HG03045 (cell line): ENCODE data around the gene AQP3.
A peak's percentile ranks its signal among the peaks of the same experiment; 100 is the strongest.
"Not testable (repeated sequence)": the region's sequence is repeated elsewhere in the genome, so short reads cannot be mapped to it uniquely, and the experiment has no call there.

Source experiments
- ATAC-seq: cut with Tn5 transposase; IDR thresholded peaks from one replicate; pipeline ENCODE4 v1.9.1; 2021; ENCODE audit warnings: mild to moderate bottlenecking, moderate library complexity; ENCODE audit not compliant: unreplicated experiment

Gene AQP3

DNA sequence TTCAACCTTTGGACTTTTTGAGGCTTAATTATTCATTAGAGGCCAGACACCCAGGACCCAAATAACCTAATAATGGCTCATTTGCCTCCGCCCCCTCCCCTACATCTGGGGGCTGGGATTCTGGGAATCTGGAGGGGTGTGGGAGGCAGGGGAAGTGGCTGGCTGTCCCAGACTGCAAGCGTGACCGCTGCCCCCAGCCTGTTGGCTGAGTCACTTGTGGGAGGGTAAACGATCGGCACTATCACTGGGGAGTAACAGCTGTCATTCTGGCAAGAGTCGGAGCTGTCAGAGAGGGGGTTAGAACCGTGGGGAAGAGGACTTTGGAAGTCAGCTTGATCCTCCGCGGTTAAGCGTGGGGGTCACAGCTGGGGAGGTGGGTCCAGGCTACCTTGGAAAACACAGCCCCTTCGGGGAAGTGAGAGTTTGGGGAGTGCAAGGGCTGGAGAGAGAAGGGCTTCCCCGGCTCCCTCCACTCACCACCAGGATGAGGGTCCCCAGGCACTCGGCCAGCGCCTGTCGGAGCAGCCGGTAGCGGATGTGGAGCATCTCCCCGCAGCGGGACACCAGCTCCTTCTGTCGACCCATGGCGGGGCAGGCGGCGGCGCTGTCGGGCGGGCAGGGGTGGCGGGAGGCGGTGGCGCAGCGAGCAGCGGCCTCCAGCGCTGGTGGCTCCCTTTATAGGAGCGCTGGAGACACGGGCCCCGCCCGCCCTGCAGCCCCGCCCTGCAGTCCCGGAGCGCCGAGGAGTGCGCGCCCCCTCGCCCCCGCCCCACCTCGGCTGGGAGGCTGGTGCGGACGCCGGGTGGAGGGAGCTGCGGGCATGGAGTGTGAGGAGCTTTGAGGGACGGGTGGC, at the start of gene AQP3:
AQP3 (minus strand) TSS at position 648 of the 853 bp plus-strand sequence; CDS start at position 585, 63 bp downstream.
- peak; percentile 41 for ATAC-seq

- not testable (repeated sequence) for ATAC-seq
Measured at GRCh38 chr9:33493819-33494218, 46.4 kb upstream of the AQP3 start.

DNA sequence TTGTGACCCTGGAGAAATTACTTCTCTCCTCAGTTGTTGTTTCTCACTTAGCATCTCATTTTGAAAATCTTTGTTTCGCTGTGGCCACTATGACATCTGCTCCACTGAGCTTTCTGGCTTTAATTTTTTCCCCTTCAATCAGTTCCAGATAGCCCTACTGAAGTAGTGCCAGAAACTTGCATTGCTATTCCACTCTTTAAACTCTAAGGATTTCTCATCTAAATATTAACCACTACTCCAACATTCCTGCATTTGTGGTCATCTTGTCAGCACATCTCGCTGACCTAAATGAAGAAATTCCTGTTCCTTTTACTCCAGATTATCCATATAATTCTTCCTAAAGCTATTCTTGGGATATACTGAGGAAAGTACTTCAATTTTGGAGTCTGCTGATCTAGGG, 41.7 kb upstream of the AQP3 start:
- ATAC-seq, result no peak

DNA sequence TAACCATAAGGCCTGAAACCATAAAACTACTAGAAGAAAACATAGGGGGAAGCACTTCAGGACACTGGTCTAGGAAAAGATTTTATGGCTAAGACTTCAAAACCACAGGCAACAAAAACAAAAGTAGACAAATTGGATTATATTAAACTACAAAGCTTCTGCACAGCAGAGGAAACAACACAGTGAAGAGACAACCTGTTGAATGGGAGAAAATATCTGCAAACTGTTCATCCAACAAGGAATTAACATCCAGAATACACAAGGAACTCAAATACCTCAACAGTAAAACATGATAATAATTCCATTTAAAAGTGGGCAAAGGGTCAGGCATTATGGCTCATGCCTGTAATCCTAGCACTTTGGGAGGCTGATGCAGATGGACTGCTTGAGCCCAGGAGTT, 37.9 kb upstream of the AQP3 start:
- ATAC-seq, result not testable (repeated sequence)

DNA sequence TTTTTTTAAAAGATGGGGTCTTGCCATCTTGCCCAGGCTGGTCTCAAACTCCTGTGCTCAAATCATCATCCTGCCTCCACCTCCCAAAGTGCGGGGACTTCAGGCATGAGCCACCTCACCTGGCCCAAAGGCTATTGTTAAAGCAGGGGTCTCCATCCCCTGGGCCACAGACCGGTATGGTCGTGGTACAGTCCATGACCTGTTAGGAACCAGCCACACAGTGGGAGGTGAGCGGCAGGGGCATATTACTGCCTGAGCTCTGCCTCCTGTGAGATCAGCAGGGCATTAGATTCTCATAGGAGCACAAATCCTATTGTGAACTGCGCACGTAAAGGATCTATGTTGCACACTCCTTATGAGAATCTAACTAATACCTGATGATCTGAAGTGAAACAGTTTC, 33.6 kb upstream of the AQP3 start:
- no peak for ATAC-seq

DNA sequence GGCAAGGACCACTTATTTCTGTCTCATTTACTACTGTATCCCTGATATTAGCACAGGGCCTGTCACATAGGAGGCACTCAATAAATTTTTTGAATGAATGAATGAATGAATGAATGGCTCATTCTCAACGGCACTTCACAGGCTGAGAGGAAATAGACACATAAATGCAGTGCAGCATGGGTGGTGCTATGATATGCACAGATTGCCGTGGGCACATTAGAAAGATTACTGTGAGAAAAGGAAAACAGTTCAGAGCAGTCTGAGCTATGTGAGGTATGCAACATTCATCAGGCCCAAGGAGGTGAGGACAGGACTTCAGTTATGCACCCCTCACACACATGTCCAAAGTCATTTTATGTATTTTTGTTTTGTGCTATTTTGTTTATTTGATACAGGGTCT, 32.7 kb upstream of the AQP3 start:
- ATAC-seq, result no peak

DNA sequence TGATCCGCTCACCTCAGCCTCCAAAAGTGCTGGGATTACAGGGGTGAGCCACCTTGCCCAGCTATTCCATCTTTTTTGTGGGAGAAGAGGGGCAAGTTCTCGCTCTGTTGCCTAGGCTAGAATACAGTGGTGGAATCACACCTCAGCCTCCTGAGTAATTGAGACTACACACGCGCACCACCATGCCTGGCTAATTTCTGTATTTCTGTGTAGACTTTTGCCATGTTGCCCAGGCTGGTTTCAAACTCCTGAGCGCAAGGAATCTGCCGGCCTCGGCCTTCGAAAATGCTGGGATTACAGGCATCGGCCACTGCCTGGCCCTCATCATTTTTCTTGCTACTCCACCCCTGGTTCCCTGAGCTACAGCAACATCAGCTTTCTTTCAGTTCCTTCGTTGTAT, 29.1 kb upstream of the AQP3 start:
- ATAC-seq, result no peak

DNA sequence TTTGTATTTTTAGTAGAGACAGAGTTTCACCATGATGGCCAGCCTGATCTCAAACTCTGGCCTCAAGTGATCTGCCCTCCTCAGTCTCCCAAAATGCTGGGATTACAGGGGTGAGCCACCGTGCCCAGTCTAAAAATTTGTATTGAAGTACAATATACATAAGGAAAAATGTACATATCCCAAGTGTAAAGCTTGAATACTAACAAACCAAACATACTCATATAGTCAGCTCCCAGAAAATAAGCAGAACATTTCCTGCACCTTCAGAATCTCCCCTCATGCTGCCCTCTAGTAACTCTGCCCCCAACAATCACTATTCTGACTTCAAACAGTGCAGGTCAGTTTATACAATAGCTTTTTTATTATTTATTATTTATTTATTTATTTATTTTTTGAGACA, 28.0 kb upstream of the AQP3 start:
- no peak for ATAC-seq

DNA sequence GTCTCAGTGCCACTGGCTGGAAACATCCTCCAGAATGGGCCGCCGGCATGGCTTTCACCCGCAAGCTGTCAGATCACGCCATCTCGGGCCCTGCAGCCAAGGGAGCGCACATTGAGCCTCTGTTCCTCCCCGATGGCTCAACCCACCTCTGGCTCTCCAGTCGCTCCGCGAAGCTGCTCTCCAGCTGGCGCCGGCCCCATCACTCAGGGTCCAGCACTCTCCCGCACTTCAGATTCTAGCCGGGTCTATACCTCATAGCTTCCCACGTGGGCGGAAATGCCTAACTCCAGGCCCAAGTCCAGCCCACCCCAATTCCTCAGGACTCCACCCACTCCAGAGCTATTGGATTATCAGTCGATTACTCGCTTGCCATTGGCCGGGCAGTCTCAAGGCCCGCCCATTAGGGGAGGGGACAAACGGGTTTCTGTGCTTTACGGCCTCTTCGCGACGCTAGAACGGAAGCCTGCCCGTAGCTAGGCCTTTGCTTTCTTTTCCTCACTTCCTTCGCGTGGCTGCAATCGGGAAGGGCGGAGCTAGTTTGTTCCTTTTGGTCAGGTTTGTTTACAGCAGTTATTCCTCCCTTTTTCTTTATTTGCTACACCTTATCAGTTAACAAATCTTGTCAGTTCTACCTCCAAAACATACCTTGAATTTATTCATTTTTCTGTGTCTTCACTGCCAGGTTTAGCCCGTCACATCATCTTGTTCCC, 26.4 kb upstream of the AQP3 start, which contains the start of gene NOL6:
NOL6 (minus strand) TSS at position 282 of the 710 bp plus-strand sequence; CDS start at position 200, 82 bp downstream.
- peak; percentile 99 for ATAC-seq

- no peak for ATAC-seq
Measured at GRCh38 chr9:33472881-33473615, 25.7 kb upstream of the AQP3 start.

GRCh38 chr9:33472171-33472880, 24.9 kb upstream of the AQP3 start:
- no peak for ATAC-seq

DNA sequence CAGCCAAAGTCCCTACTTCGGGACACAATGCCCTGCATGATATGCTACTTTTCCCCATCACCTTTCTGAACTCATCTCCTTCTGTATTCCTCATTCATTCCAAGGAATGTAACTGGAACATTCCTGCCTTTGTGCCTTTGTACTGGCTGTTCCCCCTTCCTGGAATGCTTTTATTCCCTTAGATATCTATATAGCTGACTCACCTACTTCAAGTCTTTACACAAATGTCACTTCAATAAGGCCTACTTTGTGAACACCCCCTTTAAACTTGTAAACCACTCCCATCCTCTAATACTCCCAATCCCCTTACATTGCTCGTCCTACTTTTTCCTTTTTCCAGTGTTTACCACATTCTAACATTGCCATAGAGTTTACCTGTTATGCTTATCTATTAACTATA, 24.0 kb upstream of the AQP3 start:
- ATAC-seq, result no peak

DNA sequence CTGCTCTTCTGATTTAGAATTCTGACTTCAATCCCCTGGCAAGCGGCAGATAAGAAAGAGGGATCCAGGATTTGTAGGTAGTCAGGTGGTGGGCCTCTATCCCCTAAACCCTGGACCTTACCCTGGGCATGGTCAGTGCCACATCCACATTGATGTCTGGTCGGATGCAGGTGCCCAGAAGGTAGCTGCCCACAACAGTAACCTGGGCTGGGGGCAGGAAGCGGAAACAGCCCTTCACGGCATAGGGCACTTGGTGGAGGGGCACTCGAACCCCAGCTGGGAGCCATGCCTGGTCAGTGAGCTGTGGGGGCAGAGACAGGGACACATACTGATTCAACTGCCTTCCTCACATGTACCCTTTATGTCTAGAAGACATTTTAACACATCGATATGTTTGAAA, 22.5 kb upstream of the AQP3 start:
- no peak for ATAC-seq

DNA sequence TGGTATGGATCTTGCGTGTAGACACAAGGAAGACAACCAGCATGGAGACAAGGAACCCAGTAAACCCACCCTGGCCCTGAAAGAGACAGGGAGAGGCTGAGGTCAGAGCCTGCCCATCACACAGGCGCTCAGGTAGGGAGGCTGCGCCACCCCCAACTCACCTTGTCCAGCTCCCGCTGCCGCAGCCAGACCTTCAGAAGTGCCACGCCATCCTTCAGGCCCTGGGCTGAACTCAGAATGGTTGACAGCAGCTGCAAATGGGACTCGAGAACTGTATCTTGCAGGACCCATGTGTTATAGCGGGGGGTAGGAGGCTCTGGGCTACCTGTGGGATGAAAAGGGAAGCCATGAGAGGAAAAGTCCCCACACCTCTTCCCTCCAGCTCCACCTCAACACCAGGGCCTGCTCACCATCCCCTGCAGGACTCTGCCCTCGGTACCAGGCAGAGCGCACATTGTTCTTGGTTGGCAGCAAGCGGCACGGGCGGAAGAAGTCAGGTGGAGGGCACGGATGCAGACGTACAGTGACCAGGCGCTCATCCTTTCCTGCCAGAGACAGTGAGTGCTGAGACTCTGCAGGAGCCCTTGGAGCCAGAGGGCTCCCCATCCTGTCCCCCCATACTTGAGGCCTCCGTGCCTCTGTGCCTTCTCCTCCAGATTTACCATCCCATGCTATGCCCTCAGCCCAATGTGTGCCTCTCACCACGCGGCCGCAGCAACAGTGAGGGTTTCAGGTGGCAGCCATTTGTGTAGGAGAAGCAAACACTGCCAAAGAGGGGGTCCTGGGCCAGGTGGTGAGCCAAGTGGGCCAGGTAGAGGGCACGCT, 21.6 kb upstream of the AQP3 start:
- ATAC-seq, result no peak

DNA sequence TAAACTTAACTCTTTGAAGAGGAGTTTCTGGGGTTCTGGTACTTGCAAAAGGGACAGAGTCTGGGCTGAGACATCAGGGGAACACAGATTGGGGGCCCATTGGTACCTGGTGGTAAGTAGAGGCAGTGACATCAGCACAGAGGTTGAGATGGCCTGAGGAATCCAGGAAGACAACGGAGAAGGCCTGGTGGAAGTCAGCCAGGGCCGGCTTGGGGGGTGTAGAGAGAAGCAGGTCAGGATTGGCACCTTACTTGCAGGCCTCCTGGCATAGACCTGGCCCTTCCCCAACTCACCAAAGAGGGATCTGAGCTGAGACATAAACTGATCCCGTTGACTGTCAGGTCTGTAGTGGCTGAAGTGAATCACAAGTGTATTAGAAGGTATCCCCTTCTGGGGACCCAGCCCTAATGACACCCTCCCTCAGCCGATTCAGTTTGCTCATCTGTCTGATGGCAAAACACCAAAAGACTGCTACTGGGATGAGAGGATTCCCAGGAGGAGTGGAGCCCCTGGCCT, 20.9 kb upstream of the AQP3 start:
- ATAC-seq, result no peak

DNA sequence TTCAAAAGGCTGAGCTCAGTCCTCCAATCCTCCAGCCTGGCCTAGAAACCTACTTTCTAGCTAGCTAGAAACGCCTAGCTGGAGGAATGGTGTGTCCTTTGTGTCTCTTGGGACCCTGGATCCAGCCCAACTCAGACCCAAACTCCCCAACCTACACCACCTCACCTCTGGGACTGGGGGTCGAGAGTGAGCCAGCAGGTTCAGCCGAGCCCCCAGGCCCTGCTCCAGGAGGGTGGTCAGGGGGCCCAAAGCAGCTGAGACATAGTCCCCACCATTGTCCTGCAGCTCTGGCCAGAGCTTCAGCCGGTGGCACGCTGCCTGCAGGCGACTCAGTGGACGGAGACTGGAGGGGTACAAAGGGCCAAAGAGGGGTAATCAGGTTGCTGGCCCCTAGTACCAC, 20.1 kb upstream of the AQP3 start:
- ATAC-seq, result no peak

- ATAC-seq, result no peak
Measured at GRCh38 chr9:33466565-33467495, 19.4 kb upstream of the AQP3 start.
